SU-DHL-6 (cell line): Measurements from ENCODE around the gene SMAD5.

Experiments
- H2AFZ ChIP-seq: fragments of 200-600 bp; sonication (generic); 2 replicates; pipeline ENCODE4 v1.6.1; 2014; ENCODE audit warnings: low read depth, mild to moderate bottlenecking, moderate library complexity, mixed read lengths, antibody characterized with exemption, low read length; ENCODE audit not compliant: severe bottlenecking
- H3F3A ChIP-seq: fragments of 200-600 bp; shearing (Covaris generic); 2 replicates; pipeline ENCODE4 v1.6.0; 2016; ENCODE audit warnings: antibody characterized with exemption, mild to moderate bottlenecking; ENCODE audit not compliant: insufficient read depth
- H3K27ac ChIP-seq: fragments of 200-600 bp; sonication (generic); 2 replicates; pipeline ENCODE4 v1.5.1; 2016; ENCODE audit warnings: low read depth, mild to moderate bottlenecking, low read length, moderate library complexity, mixed read lengths
- H3K27me3 ChIP-seq: fragments of 200-600 bp; sonication (generic), shearing (Covaris generic); 2 replicates; pipeline ENCODE4 v1.6.0; 2014; ENCODE audit warnings: mild to moderate bottlenecking, low read length
- H3K36me3 ChIP-seq: fragments of 200-600 bp; sonication (generic); 2 replicates; pipeline ENCODE4 v1.6.1; 2014; ENCODE audit warnings: mild to moderate bottlenecking, low read length, mixed read lengths
- H3K4me2 ChIP-seq: fragments of 300-600, 200-600 bp; shearing (Covaris generic), sonication (generic); 2 replicates; pipeline ENCODE4 v1.6.0; 2014; ENCODE audit warnings: low read length, low read depth, mild to moderate bottlenecking; ENCODE audit not compliant: poor library complexity, severe bottlenecking
- H3K4me3 ChIP-seq: fragments of 200-600 bp; sonication (generic); 2 replicates; pipeline ENCODE4 v1.5.1; 2014; ENCODE audit warnings: antibody characterized with exemption, low read length, mild to moderate bottlenecking, mixed read lengths; ENCODE audit not compliant: insufficient read depth, poor library complexity, severe bottlenecking
- H3K79me2 ChIP-seq: fragments of 200-600 bp; sonication (generic); 2 replicates; pipeline ENCODE4 v1.6.1; 2014; ENCODE audit warnings: mild to moderate bottlenecking, low read length, moderate library complexity; ENCODE audit not compliant: insufficient read depth
- H3K9ac ChIP-seq: fragments of 200-600 bp; sonication (generic); 2 replicates; pipeline ENCODE4 v1.7.0; 2014; ENCODE audit warnings: mild to moderate bottlenecking, low read length
- H3K9me2 ChIP-seq: fragments of 200-600 bp; sonication (generic); replicated peaks from 2 replicates; pipeline ENCODE4 v1.6.1; 2014; ENCODE audit warnings: low read length; ENCODE audit not compliant: insufficient read depth
- H3K9me3 ChIP-seq: fragments of 200-600 bp; sonication (generic); 2 replicates; pipeline ENCODE4 v1.6.1; 2014; ENCODE audit warnings: low read length, mixed read lengths; ENCODE audit not compliant: insufficient read depth
- H4K20me1 ChIP-seq: fragments of 200-600 bp; sonication (generic); 2 replicates; pipeline ENCODE4 v1.6.1; 2014; ENCODE audit warnings: low read depth, mild to moderate bottlenecking, antibody characterized with exemption, low read length, moderate library complexity, mixed read lengths
- CTCF ChIP-seq: fragments of 200-600 bp; sonication (generic); IDR thresholded peaks from one replicate; pipeline ENCODE4 v1.5.1; 2017; ENCODE audit warnings: antibody characterized with exemption, mild to moderate bottlenecking, low read length, moderate library complexity; ENCODE audit not compliant: insufficient read depth, poor library complexity, severe bottlenecking
- EZH2phosphoT487 ChIP-seq: fragments of 200-600 bp; sonication (generic), shearing (Covaris generic); conservative IDR thresholded peaks from 2 replicates; pipeline ENCODE4 v1.6.1; 2018; ENCODE audit warnings: mild to moderate bottlenecking, antibody characterized with exemption, low read length, moderate library complexity, mixed read lengths

The SMAD5 gene

GRCh38 chr5:136115183-136115865 is 17.3 kb upstream of the SMAD5 start:
- no peaks in the 10 kb centered on the region for H3K36me3 ChIP-seq
- H3K79me2 ChIP-seq = no peaks in the 10 kb centered on the region
- H3K9ac ChIP-seq = no peak overlapping the region
- no peak overlapping the region for H2AFZ ChIP-seq
- no peaks in the 10 kb centered on the region for H3K9me3 ChIP-seq
- TF ChIP-seq EZH2phosphoT487 (no peak), CTCF (no peak)
- no peak overlapping the region for H3K27ac ChIP-seq
- H3K4me2 ChIP-seq = no peak overlapping the region
- H3K9me2 ChIP-seq = no peaks in the 10 kb centered on the region
- H4K20me1 ChIP-seq = no peaks in the 10 kb centered on the region
- no peak overlapping the region for H3K4me3 ChIP-seq
- no peaks in the 10 kb centered on the region for H3K27me3 ChIP-seq
- no peaks in the 10 kb centered on the region for H3F3A ChIP-seq

GRCh38 chr5:136120529-136120928 is 12.1 kb upstream of the SMAD5 start:
- Histone ChIP-seq H3K4me2 (no peak overlapping the region), H3K9me3 (no peaks in the 10 kb centered on the region), H3K36me3 (no peaks in the 10 kb centered on the region), H4K20me1 (no peaks in the 10 kb centered on the region), H3K27me3 (no peaks in the 10 kb centered on the region), H3K27ac (no peak overlapping the region), H3K4me3 (no peak overlapping the region), H3K9me2 (no peaks in the 10 kb centered on the region), H2AFZ (no peak overlapping the region), H3K9ac (no peak overlapping the region), H3F3A (no peaks in the 10 kb centered on the region), H3K79me2 (no peaks in the 10 kb centered on the region)
- TF ChIP-seq EZH2phosphoT487 (no peak), CTCF (no peak)

DNA sequence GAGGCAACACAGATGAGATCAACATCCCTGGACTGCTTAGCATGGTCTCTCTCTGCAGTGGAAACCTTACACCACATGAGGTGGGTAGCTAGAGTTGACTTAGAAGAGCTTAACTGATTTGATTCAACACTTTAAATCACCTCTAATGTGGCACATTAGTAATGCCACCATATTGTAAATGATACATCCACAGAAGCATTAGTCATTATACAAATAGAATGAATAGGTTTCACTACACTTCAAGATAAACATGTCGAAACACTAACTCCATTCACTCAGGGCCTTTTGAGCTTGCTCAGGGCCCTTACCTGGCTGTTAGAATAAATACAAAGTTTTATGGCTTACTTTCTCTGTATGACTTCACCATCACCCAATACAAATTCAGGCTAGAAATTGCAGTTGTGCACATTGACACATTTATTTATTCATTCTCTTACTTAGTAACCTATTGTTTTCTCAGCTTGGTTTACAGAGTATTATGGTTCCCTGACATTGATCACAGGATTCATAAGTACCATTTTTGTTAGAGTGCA is 9.3 kb upstream of the SMAD5 start:
- Histone ChIP-seq H3K9me3 (no peaks in the 10 kb centered on the region), H3K36me3 (no peaks in the 10 kb centered on the region), H3K4me2 (no peak overlapping the region), H3K9me2 (no peaks in the 10 kb centered on the region), H3K9ac (no peak overlapping the region), H3K27ac (no peak overlapping the region), H3K27me3 (no peaks in the 10 kb centered on the region), H2AFZ (no peak overlapping the region), H3K4me3 (no peak overlapping the region), H4K20me1 (no peaks in the 10 kb centered on the region), H3K79me2 (no peaks in the 10 kb centered on the region), H3F3A (no peaks in the 10 kb centered on the region)
- TF ChIP-seq EZH2phosphoT487 (no peak), CTCF (no peak)
